ENCODE results near the gene IL1B.

Gene IL1B

DNA sequence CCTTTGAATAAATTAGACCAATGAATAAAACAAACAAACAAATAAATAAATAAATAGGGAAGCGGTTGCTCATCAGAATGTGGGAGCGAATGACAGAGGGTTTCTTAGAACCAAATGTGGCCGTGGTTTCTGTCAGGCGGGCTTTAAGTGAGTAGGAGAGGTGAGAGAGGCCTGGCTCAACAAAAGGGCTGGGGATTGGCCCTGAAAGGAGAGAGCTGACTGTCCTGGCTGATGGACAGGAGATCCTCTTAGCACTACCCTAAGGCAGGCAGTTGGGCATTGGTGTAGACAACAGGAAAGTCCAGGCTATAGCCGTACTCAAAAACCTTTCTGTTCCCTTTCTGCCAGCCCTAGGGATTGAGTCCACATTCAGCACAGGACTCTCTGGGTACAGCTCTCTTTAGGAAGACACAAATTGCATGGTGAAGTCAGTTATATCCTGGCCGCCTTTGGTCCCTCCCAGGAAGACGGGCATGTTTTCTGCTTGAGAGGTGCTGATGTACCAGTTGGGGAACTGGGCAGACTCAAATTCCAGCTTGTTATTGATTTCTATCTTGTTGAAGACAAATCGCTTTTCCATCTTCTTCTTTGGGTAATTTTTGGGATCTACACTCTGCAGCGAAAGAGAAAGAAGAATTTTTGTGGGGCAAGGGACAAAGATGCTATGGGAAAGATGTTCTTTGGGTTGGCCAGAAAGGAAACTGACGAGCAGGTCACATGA lies 6.5 kb downstream of the IL1B start:
- no peak overlapping the region for H3K4me3 ChIP-seq (ENCODE audit: low read depth, low read length)
- no peak for DNase-seq (ENCODE audit: low read depth)
- TF ChIP-seq, protein P1, sequence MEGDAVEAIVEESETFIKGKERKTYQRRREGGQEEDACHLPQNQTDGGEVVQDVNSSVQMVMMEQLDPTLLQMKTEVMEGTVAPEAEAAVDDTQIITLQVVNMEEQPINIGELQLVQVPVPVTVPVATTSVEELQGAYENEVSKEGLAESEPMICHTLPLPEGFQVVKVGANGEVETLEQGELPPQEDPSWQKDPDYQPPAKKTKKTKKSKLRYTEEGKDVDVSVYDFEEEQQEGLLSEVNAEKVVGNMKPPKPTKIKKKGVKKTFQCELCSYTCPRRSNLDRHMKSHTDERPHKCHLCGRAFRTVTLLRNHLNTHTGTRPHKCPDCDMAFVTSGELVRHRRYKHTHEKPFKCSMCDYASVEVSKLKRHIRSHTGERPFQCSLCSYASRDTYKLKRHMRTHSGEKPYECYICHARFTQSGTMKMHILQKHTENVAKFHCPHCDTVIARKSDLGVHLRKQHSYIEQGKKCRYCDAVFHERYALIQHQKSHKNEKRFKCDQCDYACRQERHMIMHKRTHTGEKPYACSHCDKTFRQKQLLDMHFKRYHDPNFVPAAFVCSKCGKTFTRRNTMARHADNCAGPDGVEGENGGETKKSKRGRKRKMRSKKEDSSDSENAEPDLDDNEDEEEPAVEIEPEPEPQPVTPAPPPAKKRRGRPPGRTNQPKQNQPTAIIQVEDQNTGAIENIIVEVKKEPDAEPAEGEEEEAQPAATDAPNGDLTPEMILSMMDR (IDR thresholded peaks at IDR 0.05; ENCODE audit: insufficient read depth, low read depth, low read length, missing control alignments), result no peak

DNA sequence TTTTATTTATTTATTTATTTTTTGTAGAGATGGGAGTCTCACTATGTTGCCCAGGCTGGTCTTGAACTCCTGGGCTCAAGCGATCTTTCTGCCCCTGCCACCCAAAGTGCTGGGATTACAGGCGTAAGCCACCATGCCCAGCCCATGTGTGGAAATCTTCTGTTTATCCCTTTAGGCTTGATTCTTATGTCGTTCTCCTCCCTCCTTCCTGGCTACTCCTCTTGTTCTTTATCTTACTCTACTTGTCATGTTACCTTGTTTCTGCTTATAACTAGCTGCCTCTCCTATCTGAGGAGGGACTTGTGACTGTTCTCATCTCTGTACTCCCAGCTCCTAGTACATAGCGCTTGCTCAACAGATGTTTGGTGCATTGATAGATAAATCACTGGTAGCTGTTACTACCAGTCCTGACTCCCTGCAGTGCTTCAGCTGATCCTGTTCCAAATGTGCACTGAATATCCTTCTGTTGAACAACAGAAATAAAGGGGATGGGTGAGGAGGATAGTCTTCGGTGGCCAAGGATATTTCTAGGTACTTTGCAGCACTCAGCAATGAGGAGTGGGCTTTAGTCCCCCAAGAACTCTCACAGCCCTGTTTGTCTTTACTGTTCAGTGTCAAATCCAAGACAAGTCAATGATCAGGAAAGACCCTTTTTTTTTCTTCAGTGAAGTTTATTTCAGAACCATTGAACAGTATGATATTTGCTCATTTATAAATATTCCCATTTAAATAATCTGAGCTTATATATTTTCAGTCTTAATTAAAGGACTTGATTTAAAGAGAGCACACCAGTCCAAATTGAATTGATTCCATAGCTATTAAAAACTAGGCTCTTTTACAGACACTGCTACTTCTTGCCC lies 7.2 kb downstream of the IL1B start:
- TF ChIP-seq, protein P1 (IDR thresholded peaks at IDR 0.05; ENCODE audit: insufficient read depth, low read depth, low read length, missing control alignments), result no peak
- H3K4me3 ChIP-seq (ENCODE audit: low read depth, low read length), result no peak overlapping the region
- no peak for DNase-seq (ENCODE audit: low read depth)

DNA sequence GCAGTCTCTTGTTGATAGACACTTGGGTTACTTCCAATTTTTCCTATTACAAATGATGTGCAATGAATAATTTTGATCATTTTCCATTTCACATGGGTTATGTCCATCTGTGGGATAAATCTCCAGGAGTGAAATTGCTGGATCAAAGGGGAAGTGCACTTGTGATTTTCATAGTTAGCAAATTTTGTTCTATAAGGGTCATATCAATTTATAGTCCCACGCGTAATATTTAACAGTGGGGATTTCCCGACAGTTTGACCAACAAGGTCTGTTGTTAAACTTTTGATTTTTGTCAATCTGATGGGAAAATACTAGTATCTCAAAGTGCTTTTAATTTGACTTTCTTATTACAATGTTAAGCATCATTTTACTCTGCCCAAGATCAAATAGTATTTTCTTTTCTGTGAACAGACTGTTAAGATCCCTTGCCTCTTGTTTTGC lies 8.3 kb downstream of the IL1B start:
- DNase-seq (ENCODE audit: low read depth), result no peak
- TF ChIP-seq, protein P1 (IDR thresholded peaks at IDR 0.05; ENCODE audit: insufficient read depth, low read depth, low read length, missing control alignments), result no peak
- no peak overlapping the region for H3K4me3 ChIP-seq (ENCODE audit: low read depth, low read length)

DNA sequence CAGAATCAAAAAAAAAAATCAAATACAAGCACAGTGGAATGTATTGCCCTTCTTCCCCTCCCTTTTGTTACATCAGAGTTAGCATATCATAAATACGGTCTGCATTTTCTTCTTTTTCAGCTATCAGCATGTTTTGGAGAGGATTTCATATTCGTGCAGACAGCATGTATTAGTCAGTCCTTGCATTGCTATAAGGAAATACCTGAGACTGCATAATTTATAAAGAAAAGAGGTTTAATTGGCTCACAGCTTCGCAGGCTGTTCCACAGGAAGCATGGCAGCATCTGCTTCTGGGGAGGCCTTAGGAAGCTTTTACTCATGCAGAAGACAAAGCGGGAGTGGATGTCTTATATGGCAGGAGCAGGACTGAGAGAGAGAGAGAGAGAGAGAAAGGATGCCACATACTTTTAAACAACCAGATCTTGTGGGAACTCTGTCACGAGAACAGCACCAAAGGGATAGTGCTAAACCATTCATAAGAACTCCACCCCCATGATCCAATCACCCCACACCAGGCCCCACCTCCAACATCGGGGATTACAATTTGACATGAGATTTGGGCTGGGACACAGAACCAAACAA lies 8.9 kb downstream of the IL1B start:
- no peak overlapping the region for H3K4me3 ChIP-seq (ENCODE audit: low read depth, low read length)
- no peak for DNase-seq (ENCODE audit: low read depth)
- TF ChIP-seq, protein P1 (IDR thresholded peaks at IDR 0.05; ENCODE audit: insufficient read depth, low read depth, low read length, missing control alignments), result no peak

DNA sequence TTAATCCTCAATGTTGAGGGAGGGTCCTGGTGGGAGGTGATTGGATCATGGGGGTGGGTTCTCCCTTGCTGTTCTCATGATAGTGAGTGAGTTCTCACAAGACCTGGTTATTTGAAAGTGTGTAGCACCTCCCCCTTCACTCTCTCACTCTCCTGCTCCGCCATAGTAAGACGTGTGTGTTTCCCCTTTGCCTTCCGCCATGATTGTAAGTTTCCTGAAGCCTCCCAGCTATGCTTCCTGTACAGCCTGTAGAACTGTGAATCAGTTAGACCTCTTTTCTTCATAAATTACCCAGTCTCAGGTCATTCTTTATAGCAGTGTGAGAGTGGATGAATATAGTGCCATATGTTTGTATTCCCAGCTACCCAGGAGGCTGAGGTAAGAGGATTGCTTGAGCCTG lies 9.6 kb downstream of the IL1B start:
- TF ChIP-seq, protein P1 (IDR thresholded peaks at IDR 0.05; ENCODE audit: insufficient read depth, low read depth, low read length, missing control alignments), result no peak
- DNase-seq (ENCODE audit: low read depth), result no peak
- H3K4me3 ChIP-seq (ENCODE audit: low read depth, low read length), result no peak overlapping the region

DNA sequence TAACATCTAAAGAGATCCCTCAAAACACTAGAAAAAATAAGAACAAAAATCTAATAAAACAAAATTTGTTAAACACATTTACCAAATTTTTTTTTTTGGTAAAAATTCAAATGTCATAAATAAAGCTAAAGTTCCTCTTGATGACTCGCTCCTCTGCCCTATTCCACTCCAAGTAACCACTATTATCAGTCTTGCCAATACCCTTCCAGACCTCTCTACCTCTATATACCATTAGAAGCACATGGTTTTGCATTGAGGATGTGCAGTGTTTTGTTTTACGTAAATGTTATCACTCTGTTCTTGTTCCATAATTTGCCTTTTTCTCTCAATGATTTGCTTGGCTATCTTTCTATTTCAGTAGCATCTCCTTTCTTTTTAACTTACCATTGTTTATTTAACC lies 10.9 kb downstream of the IL1B start:
- DNase-seq (ENCODE audit: low read depth), result no peak
- no peak overlapping the region for H3K4me3 ChIP-seq (ENCODE audit: low read depth, low read length)
- TF ChIP-seq, protein P1 (IDR thresholded peaks at IDR 0.05; ENCODE audit: insufficient read depth, low read depth, low read length, missing control alignments), result no peak

Measured in GM12865 (cell line).